ENCODE data around the gene GPC5. TPM values are rescaled to one million over a fixed set of nuclear protein-coding genes. Genes with fewer than 3 reads are reported as not detected.

Gene GPC5
- total and polyA plus RNA-seq, 2 of the 8 experiments (the other 6 are each of a cell fraction or from before 2014, with no cell fraction given), result 0.20 to 0.39 TPM

DNA sequence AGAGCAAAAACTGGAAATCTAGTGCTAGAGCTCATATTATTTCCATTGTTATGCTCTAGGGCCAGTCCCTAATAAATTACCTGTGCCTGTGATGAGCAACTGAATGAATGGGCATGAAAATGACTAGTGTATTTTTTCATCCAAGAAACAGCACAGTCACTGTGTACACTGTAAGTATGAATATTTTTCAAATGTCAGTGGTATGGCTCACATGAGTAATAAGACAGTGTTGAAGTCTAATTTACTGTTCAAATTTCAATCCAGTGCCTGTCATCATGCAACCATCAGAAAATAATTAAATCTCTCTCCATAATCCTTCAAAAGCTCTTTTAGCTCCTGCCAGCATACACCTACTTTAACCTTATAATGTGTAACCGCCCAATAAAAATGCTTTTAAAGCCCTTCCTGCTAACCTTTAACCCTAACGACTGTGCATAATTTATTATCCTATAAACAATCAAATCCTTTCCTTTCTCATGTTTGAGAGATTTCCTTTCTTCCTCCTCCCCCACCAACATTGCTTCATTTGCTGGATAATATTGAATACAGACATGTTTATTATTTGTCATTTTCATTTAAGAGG lies 378.3 kb downstream of the GPC5 start (continued):
- no peak for TF ChIP-seq TAF7 (optimal IDR thresholded peaks at IDR 0.05; ENCODE audit: borderline replicate concordance, low read depth, low read length)
- TF ChIP-seq SIX5 (IDR thresholded peaks at IDR 0.05; ENCODE audit: low read depth, low read length), result no peak
- TF ChIP-seq, protein P1, sequence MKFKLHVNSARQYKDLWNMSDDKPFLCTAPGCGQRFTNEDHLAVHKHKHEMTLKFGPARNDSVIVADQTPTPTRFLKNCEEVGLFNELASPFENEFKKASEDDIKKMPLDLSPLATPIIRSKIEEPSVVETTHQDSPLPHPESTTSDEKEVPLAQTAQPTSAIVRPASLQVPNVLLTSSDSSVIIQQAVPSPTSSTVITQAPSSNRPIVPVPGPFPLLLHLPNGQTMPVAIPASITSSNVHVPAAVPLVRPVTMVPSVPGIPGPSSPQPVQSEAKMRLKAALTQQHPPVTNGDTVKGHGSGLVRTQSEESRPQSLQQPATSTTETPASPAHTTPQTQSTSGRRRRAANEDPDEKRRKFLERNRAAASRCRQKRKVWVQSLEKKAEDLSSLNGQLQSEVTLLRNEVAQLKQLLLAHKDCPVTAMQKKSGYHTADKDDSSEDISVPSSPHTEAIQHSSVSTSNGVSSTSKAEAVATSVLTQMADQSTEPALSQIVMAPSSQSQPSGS (IDR thresholded peaks at IDR 0.05; ENCODE audit: low read length), result no peak
- TF ChIP-seq RFX5 (IDR thresholded peaks at IDR 0.05; ENCODE audit: borderline replicate concordance, low read depth, low read length), result no peak
- no peak for TF ChIP-seq ZNF274 (IDR thresholded peaks at IDR 0.05; ENCODE audit: borderline replicate concordance, extremely low read depth, low read length)
- TF ChIP-seq, protein P2, sequence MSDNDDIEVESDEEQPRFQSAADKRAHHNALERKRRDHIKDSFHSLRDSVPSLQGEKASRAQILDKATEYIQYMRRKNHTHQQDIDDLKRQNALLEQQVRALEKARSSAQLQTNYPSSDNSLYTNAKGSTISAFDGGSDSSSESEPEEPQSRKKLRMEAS (IDR thresholded peaks at IDR 0.05), result no peak

Measured in H1 (cell line).